Panc1 (cell line): ENCODE measurements around the gene COTL1. TPM values are rescaled to one million over a fixed set of nuclear protein-coding genes. Genes with fewer than 3 reads are reported as not detected.
A peak's percentile ranks its signal among the peaks of the same experiment; 100 is the strongest.

ENCODE experiments used
- ATAC-seq: fragments of 200-7000 bp; cut with Tn5 transposase; 2 replicates; pipeline ENCODE4 v1.9.1; 2020; ENCODE audit warnings: mild to moderate bottlenecking, moderate library complexity
- BruUV-seq: library from RNA; stranded (reverse); fragments of 400-500 nt; replicated peaks from 2 replicates; lab custom pipeline; 2021; lab: Mats Ljungman, UMichigan
- CTCF ChIA-PET: fragments of 300-600 bp; sonication (Branson Sonifier 250); formaldehyde crosslinking; loops from one replicate; lab custom pipeline; 2022; ENCODE audit warnings: antibody characterized with exemption; lab: Charles Lee
- POLR2A ChIA-PET: fragments of 300-600 bp; sonication (Branson Sonifier 250); formaldehyde crosslinking; loops from one replicate; lab custom pipeline; 2022; ENCODE audit warnings: antibody characterized with exemption; lab: Charles Lee
- DNase-seq: peaks from one replicate; pipeline ENCODE4 v3.0.0-alpha.2; 2010; ENCODE audit warnings: low read depth, low spot score
- H3K27ac ChIP-seq: 2 replicates; pipeline ENCODE4 v1.5.1; 2011; ENCODE audit warnings: mild to moderate bottlenecking, low read length, inconsistent platforms
- H3K27me3 ChIP-seq: fragments of 200-500 bp; sonication (Bioruptor generic); 2 replicates; pipeline ENCODE4 v1.6.0; 2014; ENCODE audit warnings: low read length, inconsistent platforms; ENCODE audit not compliant: control insufficient read depth, insufficient read depth
- H3K36me3 ChIP-seq: fragments of 200-500 bp; sonication (Bioruptor generic); 2 replicates; pipeline ENCODE4 v1.5.1; 2014; ENCODE audit warnings: inconsistent platforms, mild to moderate bottlenecking, low read length, moderate library complexity; ENCODE audit not compliant: control insufficient read depth, insufficient read depth
- H3K4me1 ChIP-seq: 2 replicates; pipeline ENCODE4 v1.5.1; 2011; ENCODE audit warnings: inconsistent platforms, mild to moderate bottlenecking, low read length, moderate library complexity; ENCODE audit not compliant: control insufficient read depth, insufficient read depth
- H3K4me3 ChIP-seq, 2 experiments: 2 replicates each; pipeline ENCODE4 v1.5.1; 2011 to 2012; ENCODE audit warnings: low read depth in 2 of 2, low read length in 2 of 2, mild to moderate bottlenecking in 2 of 2, inconsistent platforms in 1 of 2, moderate library complexity in 1 of 2
- H3K9me3 ChIP-seq: fragments of 200-500 bp; sonication (Bioruptor generic); 2 replicates; pipeline ENCODE4 v1.5.1; 2014; ENCODE audit warnings: low read depth, mild to moderate bottlenecking, inconsistent platforms, low read length, moderate library complexity; ENCODE audit not compliant: control insufficient read depth, insufficient read depth
- POLR2AphosphoS5 ChIP-seq: IDR thresholded peaks from 2 replicates; pipeline ENCODE4 v1.6.1; 2012; ENCODE audit warnings: mild to moderate bottlenecking, low read depth, low read length, moderate library complexity
- SIN3A ChIP-seq: IDR thresholded peaks from 2 replicates; pipeline ENCODE4 v1.6.1; 2012; ENCODE audit warnings: low read depth, mild to moderate bottlenecking, low read length, moderate library complexity, borderline replicate concordance; ENCODE audit not compliant: insufficient read depth
- TCF7L2 ChIP-seq: IDR thresholded peaks from 2 replicates; pipeline ENCODE4 v1.6.1; 2011; ENCODE audit warnings: mild to moderate bottlenecking, low read depth, low read length, inconsistent platforms
- in situ Hi-C: cut with HindIII; loops from 2 replicates; pipeline ENCODE4 v1.10.0; 2016; ENCODE audit warnings: low sequenced_read_pairs, low pct_unique_long_range_greater_than_20kb
- intact Hi-C: fragments of 100-400 bp; cut with micrococcal nuclease; formaldehyde crosslinking; loops from one replicate; pipeline ENCODE4 v1.10.0; 2022; ENCODE audit not compliant: unreplicated experiment
- total RNA-seq: library from RNA; stranded (reverse); gene quantifications from one replicate; pipeline ENCODE4 v1.2.1, GENCODE V29; 2021; ENCODE audit not compliant: unreplicated experiment
- TF ChIP-seq, protein P1 (sequence below): fragments of 450-650 bp; IDR thresholded peaks from 2 replicates; pipeline ENCODE4 v1.5.1; 2017; ENCODE audit warnings: mild to moderate bottlenecking
- TF ChIP-seq, protein P2 (sequence below), 2 experiments: IDR thresholded peaks; 2 replicates each; pipeline ENCODE4 v1.6.1; 2011 to 2012; ENCODE audit warnings: low read depth in 2 of 2, control low read depth in 1 of 2, low read length in 1 of 2, mild to moderate bottlenecking in 1 of 2, moderate library complexity in 1 of 2; ENCODE audit not compliant: insufficient read depth in 1 of 2

COTL1 gene
- total RNA-seq, 1 experiment from 2014 or later, result 302 TPM

DNA sequence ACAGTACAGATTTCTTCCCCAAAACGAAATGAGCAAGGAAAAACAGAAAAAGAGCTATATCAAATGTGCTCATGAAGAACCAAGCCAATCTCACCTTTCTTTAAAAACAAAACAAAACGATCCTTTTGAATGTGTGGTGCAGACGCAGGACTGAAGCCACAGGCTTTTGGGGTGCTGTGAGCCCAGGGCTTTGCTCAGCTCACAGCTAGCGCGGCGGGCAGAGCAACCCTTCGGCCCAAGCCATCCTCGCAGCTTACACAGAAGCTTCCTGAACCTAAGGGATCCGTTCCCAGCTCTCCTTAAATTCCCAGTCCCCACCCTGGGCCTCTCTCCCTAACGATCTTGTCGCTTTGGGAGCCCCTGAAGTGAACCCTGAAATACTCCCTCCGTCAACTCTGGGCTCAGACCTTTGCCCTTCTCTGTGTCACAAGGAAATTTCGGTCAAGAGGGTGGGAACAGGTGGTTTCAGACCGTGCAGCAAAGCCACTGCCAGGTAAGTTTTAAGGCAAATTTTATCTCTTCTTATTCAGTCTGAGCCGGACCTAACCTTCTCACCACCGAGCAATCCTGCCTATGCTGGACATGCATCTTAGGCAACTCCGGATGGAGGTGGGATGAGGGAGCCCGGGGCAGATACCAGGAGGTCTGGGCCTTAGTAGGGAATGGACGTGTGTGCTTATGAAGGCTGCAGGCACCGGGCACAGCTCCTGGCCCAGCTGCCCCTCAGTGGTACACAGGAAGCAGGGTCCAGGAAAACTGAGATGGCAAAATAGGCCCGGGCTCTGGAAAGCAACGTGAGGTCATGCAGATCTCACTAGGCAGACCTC lies 52.0 kb downstream of the COTL1 start:
- DNase-seq (no peak), ATAC-seq (no peak)
- no peak for TF ChIP-seq SIN3A
- TF ChIP-seq TCF7L2, result no peak
- TF ChIP-seq, protein P1, sequence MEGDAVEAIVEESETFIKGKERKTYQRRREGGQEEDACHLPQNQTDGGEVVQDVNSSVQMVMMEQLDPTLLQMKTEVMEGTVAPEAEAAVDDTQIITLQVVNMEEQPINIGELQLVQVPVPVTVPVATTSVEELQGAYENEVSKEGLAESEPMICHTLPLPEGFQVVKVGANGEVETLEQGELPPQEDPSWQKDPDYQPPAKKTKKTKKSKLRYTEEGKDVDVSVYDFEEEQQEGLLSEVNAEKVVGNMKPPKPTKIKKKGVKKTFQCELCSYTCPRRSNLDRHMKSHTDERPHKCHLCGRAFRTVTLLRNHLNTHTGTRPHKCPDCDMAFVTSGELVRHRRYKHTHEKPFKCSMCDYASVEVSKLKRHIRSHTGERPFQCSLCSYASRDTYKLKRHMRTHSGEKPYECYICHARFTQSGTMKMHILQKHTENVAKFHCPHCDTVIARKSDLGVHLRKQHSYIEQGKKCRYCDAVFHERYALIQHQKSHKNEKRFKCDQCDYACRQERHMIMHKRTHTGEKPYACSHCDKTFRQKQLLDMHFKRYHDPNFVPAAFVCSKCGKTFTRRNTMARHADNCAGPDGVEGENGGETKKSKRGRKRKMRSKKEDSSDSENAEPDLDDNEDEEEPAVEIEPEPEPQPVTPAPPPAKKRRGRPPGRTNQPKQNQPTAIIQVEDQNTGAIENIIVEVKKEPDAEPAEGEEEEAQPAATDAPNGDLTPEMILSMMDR, result no peak
- TF ChIP-seq, protein P2, sequence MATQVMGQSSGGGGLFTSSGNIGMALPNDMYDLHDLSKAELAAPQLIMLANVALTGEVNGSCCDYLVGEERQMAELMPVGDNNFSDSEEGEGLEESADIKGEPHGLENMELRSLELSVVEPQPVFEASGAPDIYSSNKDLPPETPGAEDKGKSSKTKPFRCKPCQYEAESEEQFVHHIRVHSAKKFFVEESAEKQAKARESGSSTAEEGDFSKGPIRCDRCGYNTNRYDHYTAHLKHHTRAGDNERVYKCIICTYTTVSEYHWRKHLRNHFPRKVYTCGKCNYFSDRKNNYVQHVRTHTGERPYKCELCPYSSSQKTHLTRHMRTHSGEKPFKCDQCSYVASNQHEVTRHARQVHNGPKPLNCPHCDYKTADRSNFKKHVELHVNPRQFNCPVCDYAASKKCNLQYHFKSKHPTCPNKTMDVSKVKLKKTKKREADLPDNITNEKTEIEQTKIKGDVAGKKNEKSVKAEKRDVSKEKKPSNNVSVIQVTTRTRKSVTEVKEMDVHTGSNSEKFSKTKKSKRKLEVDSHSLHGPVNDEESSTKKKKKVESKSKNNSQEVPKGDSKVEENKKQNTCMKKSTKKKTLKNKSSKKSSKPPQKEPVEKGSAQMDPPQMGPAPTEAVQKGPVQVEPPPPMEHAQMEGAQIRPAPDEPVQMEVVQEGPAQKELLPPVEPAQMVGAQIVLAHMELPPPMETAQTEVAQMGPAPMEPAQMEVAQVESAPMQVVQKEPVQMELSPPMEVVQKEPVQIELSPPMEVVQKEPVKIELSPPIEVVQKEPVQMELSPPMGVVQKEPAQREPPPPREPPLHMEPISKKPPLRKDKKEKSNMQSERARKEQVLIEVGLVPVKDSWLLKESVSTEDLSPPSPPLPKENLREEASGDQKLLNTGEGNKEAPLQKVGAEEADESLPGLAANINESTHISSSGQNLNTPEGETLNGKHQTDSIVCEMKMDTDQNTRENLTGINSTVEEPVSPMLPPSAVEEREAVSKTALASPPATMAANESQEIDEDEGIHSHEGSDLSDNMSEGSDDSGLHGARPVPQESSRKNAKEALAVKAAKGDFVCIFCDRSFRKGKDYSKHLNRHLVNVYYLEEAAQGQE (IDR thresholded peaks at IDR 0.05; ENCODE audit: insufficient read depth in 1 of 2, low read depth in 2 of 2, low read length in 1 of 2), result no peak
- TF ChIP-seq POLR2AphosphoS5, result no peak
- Histone ChIP-seq H3K4me3 (no peak overlapping the region), H3K27me3 (no peaks in the 10 kb centered on the region), H3K27ac (no peak overlapping the region), H3K9me3 (no peaks in the 10 kb centered on the region), H3K36me3 (no peaks in the 10 kb centered on the region), H3K4me1 (no peaks in the 10 kb centered on the region)
- BruUV-seq, result TSS peak; percentile 99
- CTCF ChIA-PET, result no interaction called here
- intact Hi-C loops (no loop called here), in situ Hi-C loops (no loop called here)
- POLR2A ChIA-PET, result no interaction called here

DNA sequence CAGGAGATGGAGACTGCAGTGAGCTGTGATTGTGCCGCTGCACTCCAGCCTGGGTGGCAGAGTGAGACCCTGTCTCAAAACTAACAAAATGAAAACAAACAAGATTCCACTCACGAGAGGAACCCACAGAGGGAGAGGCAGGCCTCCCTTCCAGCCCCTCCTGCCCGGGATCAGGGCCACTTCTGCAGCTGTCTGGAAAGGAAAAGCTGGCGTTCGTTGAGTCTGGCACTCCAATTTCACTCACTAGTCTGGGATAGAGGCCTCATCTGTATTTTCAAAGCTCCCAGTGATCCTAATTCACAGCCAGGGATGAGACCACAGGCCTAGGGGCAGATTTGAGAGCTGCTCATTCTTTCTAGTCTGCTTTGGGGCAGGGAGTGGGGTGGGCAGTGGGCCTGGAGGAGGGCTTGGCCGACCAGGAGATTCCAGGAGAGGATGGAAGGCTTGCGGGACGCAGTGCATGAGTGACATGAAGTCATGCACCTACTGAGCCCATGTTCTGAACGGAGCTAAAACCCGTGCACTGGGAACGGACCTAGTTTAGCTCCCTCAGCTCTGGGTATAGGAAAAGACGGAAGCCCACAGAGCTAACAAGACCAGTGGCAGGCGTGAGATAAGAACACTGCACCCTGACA lies 54.0 kb downstream of the COTL1 start:
- Histone ChIP-seq H3K4me1 (no peaks in the 10 kb centered on the region), H3K9me3 (no peaks in the 10 kb centered on the region), H3K4me3 (no peak overlapping the region), H3K27me3 (no peaks in the 10 kb centered on the region), H3K27ac (no peak overlapping the region), H3K36me3 (no peaks in the 10 kb centered on the region)
- BruUV-seq, result no TSS peak
- CTCF ChIA-PET, result no interaction called here
- intact Hi-C loops, result no loop called here
- in situ Hi-C loops, result no loop called here
- TF ChIP-seq TCF7L2 (no peak), SIN3A (no peak)
- TF ChIP-seq, protein P2 (IDR thresholded peaks at IDR 0.05; ENCODE audit: insufficient read depth in 1 of 2, low read depth in 2 of 2, low read length in 1 of 2), result no peak
- DNase-seq, result no peak
- no peak for ATAC-seq
- POLR2A ChIA-PET, result no interaction called here
